HepG2 (cell line): Measurements from ENCODE around the gene AREL1. TPM values are rescaled to one million over a fixed set of nuclear protein-coding genes. Genes with fewer than 3 reads are reported as not detected.

Experiments used
- CCAR2 ChIP-seq: fragments of 200-400 bp; formaldehyde crosslinking; optimal IDR thresholded peaks from 2 replicates; pipeline ENCODE3; 2018; ENCODE audit warnings: low read depth, mild to moderate bottlenecking, low read length, moderate library complexity
- CERS6 ChIP-seq: sonication (generic); formaldehyde crosslinking; IDR thresholded peaks from 2 replicates; pipeline ENCODE4 v1.5.0; 2020; ENCODE audit warnings: missing genetic modification reagents
- EP300 ChIP-seq, 3 experiments: sonication (generic) in 1 of 3; formaldehyde crosslinking in 1 of 3; IDR thresholded peaks; 2 replicates each; pipeline versions ENCODE4 v1.5.1 to v1.6.1; 2011 to 2020; ENCODE audit warnings: low read depth in 2 of 3, low read length in 2 of 3, borderline replicate concordance in 1 of 3, improper control_type of control experiment in 1 of 3, mild to moderate bottlenecking in 1 of 3, missing genetic modification reagents in 1 of 3, moderate library complexity in 1 of 3
- GMEB1 ChIP-seq: sonication (generic); formaldehyde crosslinking; IDR thresholded peaks from 2 replicates; pipeline ENCODE4 v1.5.1; 2020; ENCODE audit warnings: missing genetic modification reagents, mild to moderate bottlenecking, borderline replicate concordance
- HMG20A ChIP-seq: IDR thresholded peaks from 2 replicates; pipeline ENCODE4 v1.6.1; 2016; ENCODE audit warnings: borderline replicate concordance
- HNF4G ChIP-seq, 2 experiments: sonication (generic) in 1 of 2; formaldehyde crosslinking in 1 of 2; IDR thresholded peaks; 2 replicates each; pipeline versions ENCODE4 v1.4.0 to v1.6.1; 2011 to 2020; ENCODE audit warnings: borderline replicate concordance in 2 of 2, low read depth in 2 of 2, mild to moderate bottlenecking in 2 of 2, low read length in 1 of 2, missing genetic modification reagents in 1 of 2, moderate library complexity in 1 of 2
- HOXD1 ChIP-seq: sonication (generic); formaldehyde crosslinking; IDR thresholded peaks from 2 replicates; pipeline ENCODE4 v1.5.0; 2020; ENCODE audit warnings: missing genetic modification reagents
- IRX3 ChIP-seq: sonication (generic); formaldehyde crosslinking; IDR thresholded peaks from 2 replicates; pipeline ENCODE4 v1.8.1; 2023; ENCODE audit warnings: mild to moderate bottlenecking, low read depth, missing genetic modification reagents, borderline replicate concordance
- JARID2 ChIP-seq: sonication (generic); formaldehyde crosslinking; IDR thresholded peaks from 2 replicates; pipeline ENCODE4 v1.8.1; 2023; ENCODE audit warnings: missing genetic modification reagents, inconsistent platforms; ENCODE audit not compliant: insufficient replicate concordance
- KDM5B ChIP-seq: sonication (generic); formaldehyde crosslinking; IDR thresholded peaks from 2 replicates; pipeline ENCODE4 v1.4.0; 2020; ENCODE audit warnings: missing genetic modification reagents, mild to moderate bottlenecking, borderline replicate concordance
- NAIF1 ChIP-seq: sonication (generic); formaldehyde crosslinking; IDR thresholded peaks from 2 replicates; pipeline ENCODE4 v1.5.0; 2020; ENCODE audit warnings: mild to moderate bottlenecking, missing genetic modification reagents, borderline replicate concordance
- NFKBIZ ChIP-seq: IDR thresholded peaks from 2 replicates; pipeline ENCODE4 v1.6.1; 2018; ENCODE audit warnings: missing genetic modification reagents, missing compliant biosample characterization
- RXRA ChIP-seq: sonication (generic); formaldehyde crosslinking; IDR thresholded peaks from 2 replicates; pipeline ENCODE4 v1.5.1; 2020; ENCODE audit warnings: missing genetic modification reagents
- SMARCC2 ChIP-seq: fragments of 450-650 bp; IDR thresholded peaks from 2 replicates; pipeline ENCODE4 v1.6.1; 2017; ENCODE audit warnings: antibody characterized with exemption, mild to moderate bottlenecking
- TAF15 ChIP-seq: fragments of 200-400 bp; formaldehyde crosslinking; IDR thresholded peaks from one replicate; pipeline ENCODE4 v1.6.1; 2018; ENCODE audit warnings: mild to moderate bottlenecking, low read depth, low read length; ENCODE audit not compliant: poor library complexity, severe bottlenecking
- TFDP1 ChIP-seq: IDR thresholded peaks from 2 replicates; pipeline ENCODE4 v1.6.1; 2016; ENCODE audit warnings: missing compliant biosample characterization, missing genetic modification reagents, borderline replicate concordance
- THAP8 ChIP-seq: sonication (generic); formaldehyde crosslinking; IDR thresholded peaks from 2 replicates; pipeline ENCODE4 v1.5.1; 2020; ENCODE audit warnings: missing genetic modification reagents, mild to moderate bottlenecking, borderline replicate concordance
- THYN1 ChIP-seq: sonication (generic); formaldehyde crosslinking; IDR thresholded peaks from 2 replicates; pipeline ENCODE4 v1.8.1; 2023; ENCODE audit warnings: low read depth, mild to moderate bottlenecking, moderate library complexity, missing genetic modification reagents, borderline replicate concordance
- ZBTB2 ChIP-seq: sonication (generic); formaldehyde crosslinking; IDR thresholded peaks from 2 replicates; pipeline ENCODE4 v1.8.0; 2022; ENCODE audit warnings: low read depth, missing genetic modification reagents
- ZNF24 ChIP-seq: fragments of 450-650 bp; IDR thresholded peaks from 2 replicates; pipeline ENCODE4 v1.6.1; 2017; ENCODE audit warnings: antibody characterized with exemption, mild to moderate bottlenecking
- ZNF572 ChIP-seq: sonication (generic); formaldehyde crosslinking; IDR thresholded peaks from 2 replicates; pipeline ENCODE4 v1.5.1; 2020; ENCODE audit warnings: mild to moderate bottlenecking, missing genetic modification reagents
- polyA plus RNA-seq, 8 experiments: library from polyadenylated mRNA; depleted of rRNA in 3 of 8; stranded (reverse) in 7 of 8; unstranded in 1 of 8; fragments of >200 nt; fragmentation: Illumina TruSeq in 4 of 8; extraction: Trizol in 4 of 8; gene quantifications; 2 replicates each; pipeline versions ENCODE4 v1.2.1 to v1.2.3, GENCODE V29; 2011 to 2016; ENCODE audit warnings: low read depth in 4 of 8, missing spikeins in 1 of 8, mixed read lengths in 1 of 8; ENCODE audit not compliant: insufficient read depth in 1 of 8
- total RNA-seq, 5 experiments: library from RNA; depleted of rRNA; stranded (reverse); fragments of >200 nt; fragmentation: Illumina TruSeq; extraction: Trizol; gene quantifications; 2 replicates each; pipeline ENCODE4 v1.2.3, GENCODE V29; 2016; ENCODE audit warnings: low read depth in 1 of 5

The AREL1 gene
- total and polyA plus RNA-seq, 2 of the 13 experiments (the other 11 are each of a cell fraction or from before 2014, with no cell fraction given), result 21.3 to 25.4 TPM

GRCh38 chr14:74618078-74618952, 94.6 kb downstream of the AREL1 start (continued):
- TF ChIP-seq THAP8 (CRISPR knock-in tag) (no peak), ZBTB2 (CRISPR knock-in tag) (no peak), CERS6 (no peak), ZNF24 (no peak), HMG20A (CRISPR knock-in tag) (no peak), HOXD1 (CRISPR knock-in tag) (0 out of 2 replicates have a peak, but pooled peaks have one; percentile 12), RXRA (CRISPR knock-in tag) (peak; percentile 24), TFDP1 (CRISPR knock-in tag) (no peak), NAIF1 (CRISPR knock-in tag) (no peak), IRX3 (CRISPR knock-in tag) (no peak), TAF15 (no peak), CCAR2 (no peak), ZNF572 (CRISPR knock-in tag) (no peak), HNF4G (IDR thresholded peaks at IDR 0.05; ENCODE audit: borderline replicate concordance, low read depth, low read length) (peak; percentile 77), HNF4G (CRISPR knock-in tag; IDR thresholded peaks at IDR 0.05; ENCODE audit: borderline replicate concordance, low read depth) (no peak), GMEB1 (CRISPR knock-in tag) (no peak), NFKBIZ (no peak; the same call in 1 of the 2 replicates), THYN1 (CRISPR knock-in tag) (no peak), JARID2 (no peak), SMARCC2 (no peak), KDM5B (CRISPR knock-in tag) (no peak), EP300 (IDR thresholded peaks at IDR 0.05; ENCODE audit: low read depth in 2 of 2, low read length in 2 of 2) (peak in 1 of 2 experiments; percentile 56; a peak in 1 of 4 replicates), EP300 (CRISPR knock-in tag; IDR thresholded peaks at IDR 0.05; ENCODE audit: borderline replicate concordance) (0 out of 2 replicates have a peak, but pooled peaks have one; percentile 36)
